HG03060 (cell line): ENCODE data around the gene NAA10.

Experiments used
- ATAC-seq: cut with Tn5 transposase; IDR thresholded peaks from one replicate; pipeline ENCODE4 v1.9.1; 2021; ENCODE audit warnings: low read depth, moderate number of reproducible peaks; ENCODE audit not compliant: unreplicated experiment

NAA10 gene

DNA sequence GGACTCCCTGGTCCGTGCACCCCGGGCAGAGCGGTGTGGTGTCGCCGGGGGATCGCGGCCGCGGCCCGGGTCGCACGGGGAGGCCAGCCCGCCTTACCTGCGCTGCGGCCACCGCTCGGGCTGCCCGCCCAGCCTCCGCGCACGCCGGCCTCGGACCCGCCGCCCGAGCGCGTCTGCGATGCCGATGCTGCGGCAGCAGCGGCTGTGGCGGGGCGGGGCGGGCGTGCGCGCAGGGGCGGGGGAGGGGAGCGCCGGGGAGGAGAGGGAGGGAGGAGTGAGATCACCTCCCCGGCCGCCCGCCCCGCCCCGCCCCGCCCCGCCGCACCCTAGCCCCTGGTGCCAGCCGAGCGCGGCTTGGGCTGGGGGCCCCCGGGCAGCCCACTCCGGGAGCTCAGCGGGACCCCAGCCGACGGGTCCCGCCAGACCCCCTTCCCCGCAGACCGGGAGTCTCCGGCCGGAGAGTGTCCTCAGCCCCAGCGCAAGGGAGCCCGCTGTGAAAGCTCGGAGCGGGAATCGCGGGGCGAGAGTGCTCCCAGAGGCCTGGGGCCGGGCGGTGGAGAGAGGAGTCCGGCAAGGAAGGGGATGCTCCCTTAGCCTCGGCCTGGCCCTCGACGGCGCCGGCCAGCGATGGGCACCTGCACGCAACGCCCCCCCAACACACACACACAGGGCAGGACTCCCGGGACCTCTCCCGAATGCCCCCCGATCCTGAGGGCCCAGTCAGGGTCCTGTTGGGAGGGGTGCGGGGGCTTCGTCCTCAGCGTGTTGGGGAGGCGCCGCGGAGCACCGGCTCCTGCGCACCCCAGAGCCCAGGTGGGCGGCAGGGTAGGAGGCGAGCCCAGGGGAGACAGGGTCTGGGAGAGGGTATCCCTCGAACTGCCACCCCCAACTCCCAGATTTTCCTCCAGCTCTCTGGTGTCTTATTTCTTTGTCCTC lies 48.6 kb downstream of the NAA10 start, which contains the start of gene L1CAM:
L1CAM (minus strand) TSS at position 206 of the 936 bp plus-strand sequence. CDS start 10,337 bp downstream, outside the sequence.
- no peak for ATAC-seq

DNA sequence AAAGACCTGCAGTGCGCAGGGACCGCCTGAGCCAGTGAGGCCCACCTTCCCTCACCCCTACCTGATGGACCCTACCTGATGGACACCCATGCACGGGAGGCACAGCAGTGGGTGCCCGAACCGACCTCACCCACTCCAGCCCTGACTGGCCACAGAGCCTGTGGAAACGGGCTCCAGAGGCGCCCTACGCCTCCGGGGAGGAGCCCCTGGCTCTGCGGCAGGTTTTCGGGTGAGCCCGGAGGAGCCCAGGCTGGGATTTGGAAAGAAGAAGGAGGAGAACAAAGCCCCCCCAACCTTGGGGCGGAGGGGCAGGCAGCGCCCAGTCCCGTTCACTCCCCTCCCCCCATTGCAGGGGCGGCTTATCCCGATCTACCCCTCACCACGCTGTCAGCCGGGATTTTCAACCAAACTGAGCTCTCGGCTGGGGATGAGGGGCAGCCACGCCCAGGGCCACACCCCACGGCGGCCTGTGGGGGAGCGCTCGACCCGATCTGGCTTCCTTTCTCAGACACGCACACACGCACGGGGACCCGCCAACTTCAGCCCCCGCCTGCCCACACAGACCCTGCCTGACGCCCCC lies 49.5 kb downstream of the NAA10 start:
- no peak for ATAC-seq

DNA sequence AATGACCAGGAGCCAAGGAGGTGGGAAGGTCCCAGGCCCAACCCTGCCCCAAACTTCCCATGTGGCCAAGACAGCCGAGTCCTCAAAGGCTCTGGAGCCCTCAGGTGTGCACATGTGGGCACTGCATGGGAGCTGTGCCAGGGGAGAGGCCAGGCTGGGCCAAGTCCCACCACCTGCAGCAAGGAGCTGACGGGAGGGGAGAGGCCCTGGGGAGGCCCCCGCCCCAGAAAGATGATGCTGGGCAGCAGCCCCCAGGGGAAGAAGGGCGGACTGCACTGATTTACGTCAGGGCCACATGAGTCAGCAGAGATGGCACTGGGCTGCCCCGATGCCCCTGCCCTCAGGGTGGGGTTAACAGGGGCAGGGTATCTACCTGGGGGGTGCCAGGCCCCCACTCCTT lies 50.2 kb downstream of the NAA10 start:
- no peak for ATAC-seq

DNA sequence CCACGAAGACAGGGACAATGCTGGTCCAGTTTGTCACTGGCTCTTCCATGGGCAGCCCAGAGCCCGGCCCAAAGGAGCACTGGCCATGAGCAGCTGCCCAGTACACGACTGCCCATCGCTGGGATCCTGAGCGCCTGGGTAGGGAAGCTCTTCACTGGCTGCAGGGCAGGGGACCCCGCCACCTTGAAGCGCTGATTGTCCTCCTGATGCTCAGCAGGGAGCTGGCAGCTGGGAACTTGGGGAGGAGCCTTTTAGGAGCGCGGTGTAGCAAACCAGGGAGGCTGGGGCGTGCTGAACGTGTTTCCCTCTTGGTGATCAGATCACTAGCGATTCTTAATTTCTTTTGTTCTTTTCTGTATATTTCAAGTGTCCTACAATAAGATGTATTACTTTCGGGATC lies 50.7 kb downstream of the NAA10 start:
- no peak for ATAC-seq

DNA sequence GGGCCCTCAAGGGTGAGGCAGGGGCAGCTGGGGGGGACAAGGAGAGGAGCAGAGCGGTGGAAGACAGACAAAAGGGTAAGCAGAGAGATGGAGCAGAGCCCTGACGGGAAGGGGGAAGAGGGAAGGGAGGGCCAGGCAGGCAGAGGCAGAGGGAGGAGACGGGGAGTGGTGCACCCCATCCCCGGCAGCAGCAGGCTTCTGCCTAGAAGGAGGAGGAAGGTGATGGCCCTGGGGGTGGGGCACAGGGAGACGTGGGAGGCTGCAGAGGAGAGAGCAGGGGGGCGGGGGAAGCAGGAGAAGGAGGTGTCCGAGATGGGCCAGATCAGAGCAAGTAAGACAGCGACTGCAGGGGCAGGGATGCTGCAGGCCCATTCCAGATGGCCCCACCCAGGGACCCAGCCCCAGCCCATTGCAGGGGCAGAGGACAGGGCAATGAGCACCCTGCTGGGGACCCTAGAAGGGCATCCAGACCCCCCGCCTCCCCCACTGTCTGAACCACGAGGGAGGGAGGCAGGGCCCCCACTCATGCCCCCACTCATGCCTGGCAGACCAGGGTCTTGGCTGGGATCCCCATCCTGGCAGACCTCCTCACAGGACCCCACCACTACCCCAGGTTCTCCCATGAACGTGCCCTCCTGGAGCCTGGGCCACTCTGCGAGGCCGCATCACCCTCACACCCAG lies 51.5 kb downstream of the NAA10 start:
- ATAC-seq, result no peak

DNA sequence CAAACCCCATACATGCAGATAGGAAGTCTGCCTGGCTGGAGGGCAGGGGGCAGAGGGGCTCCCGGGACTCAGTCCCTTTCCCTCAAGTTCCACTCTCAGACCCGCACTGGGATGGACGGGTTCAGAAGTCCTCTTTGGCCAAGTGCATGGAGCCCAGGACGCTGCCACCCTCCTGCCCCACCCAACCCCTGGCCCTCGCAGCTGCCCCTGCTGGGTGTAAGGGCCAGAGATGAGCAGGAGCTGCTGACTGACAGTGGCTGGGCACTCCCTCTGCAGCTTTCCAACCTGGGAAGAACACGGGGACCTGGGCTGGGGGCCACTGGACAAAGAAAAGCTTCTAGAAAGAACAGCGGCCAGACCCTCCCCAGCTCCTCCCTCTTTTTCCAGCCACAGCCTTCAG lies 52.3 kb downstream of the NAA10 start:
- no peak for ATAC-seq

DNA sequence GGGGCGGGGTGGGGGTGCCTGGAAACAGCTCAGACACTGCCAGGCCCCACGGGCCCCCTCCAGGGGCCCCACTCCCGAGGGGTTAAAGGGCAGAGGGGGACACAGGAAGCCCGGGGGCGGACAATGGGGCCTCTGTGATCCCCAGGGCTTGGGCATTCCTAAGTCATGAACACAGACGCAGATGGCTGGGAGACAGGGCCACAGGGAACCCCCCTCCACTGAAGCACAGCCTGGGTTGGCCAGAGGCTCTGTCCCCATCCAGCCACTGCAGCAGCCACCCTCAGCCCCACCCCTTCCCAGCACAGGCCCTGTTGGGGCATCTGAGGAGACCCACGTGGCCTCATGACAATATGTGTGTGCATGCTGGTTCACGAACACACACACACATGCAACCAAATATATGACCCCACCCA lies 52.7 kb downstream of the NAA10 start:
- ATAC-seq, result no peak

DNA sequence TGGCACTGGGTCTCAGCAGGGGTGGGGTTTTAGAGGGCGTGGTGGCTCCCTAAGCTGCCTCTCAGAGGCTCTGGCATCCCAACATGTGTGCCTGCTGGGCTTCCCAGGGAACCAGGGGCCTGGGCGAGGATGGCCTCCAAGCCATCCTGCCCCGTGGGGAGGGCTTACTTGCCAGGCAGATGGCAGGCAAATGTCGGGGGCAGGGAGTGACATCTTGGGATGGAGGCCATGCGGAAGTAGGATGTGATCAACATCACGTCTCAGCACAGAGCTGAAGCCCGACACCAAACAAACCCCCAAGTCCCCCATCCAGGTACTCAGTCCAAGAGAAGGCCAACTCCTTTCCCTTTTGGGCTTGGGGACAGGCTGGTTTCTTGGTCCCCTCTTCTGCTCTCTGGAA lies 53.6 kb downstream of the NAA10 start:
- ATAC-seq, result no peak

DNA sequence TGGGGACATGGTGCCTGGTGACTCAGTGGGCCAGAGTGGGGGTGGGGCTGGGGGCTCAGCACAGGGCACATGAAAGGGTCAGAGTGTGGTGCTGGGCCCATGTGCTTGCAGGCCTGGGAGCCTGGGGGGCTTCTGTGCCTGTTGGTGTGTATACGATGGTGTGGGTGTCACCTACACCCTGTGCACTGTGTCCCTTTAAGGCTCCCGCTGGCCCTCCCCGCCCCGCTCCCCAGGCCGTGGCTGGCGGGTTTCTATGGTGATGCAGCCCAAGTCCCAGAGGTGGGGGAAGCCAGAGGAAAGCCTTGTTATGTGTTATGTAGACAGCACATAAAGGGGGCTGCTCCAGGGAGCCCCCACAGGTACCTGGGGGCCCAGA lies 54.4 kb downstream of the NAA10 start:
- ATAC-seq, result no peak

DNA sequence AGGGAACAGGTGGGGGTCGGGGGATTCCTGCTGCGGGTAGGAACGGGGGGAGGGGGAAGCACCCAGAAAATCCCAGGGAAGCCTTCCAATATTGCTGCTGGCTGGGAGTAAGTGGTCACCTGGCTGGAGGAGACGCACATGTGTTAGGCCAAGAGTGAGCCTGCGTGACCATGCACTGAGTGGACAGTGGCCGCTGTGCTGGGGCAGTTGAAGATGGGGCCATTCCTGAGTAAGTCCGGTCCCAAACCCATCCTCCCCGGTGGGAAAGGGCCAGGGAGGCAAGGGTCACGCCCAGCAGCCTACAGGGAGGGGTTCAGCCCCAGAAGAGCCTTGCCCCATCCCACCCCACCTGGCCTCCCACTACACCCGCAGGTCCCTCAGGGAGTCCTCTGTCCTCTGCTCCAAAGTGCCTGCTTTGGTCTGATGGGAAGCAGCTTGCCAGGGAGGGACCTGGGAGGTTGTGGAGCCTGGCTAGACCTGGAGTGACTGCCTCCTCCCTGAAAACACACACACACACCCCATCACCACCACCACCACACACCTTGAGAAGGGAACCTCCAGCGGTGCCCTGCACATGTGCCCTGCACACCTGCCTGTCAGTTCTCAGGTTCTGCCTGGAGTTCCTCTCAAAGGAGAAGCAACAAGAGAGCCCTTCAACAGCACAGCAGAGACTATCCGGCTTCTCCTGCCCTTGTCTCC lies 54.9 kb downstream of the NAA10 start:
- no peak for ATAC-seq
